ENCODE results near the gene SLC35E4. TPM values are rescaled to one million over a fixed set of nuclear protein-coding genes. Genes with fewer than 3 reads are reported as not detected.
"Not testable (repeated sequence)": the region's sequence is repeated elsewhere in the genome, so short reads cannot be mapped to it uniquely, and the experiment has no call there.

SLC35E4 gene
- total RNA-seq (14.5 TPM), polyA plus RNA-seq (1 to 10 TPM; 1.9 to 7.0 (median 4.1) TPM)

GRCh38 chr22:30635273-30636225, at the start of gene SLC35E4:
SLC35E4 (plus strand) TSS chr22:30635781; CDS start chr22:30636451, 670 bp downstream.
- Mint-ChIP-seq H3K36me3 (peaks cover 4% of the 10 kb centered on the region), H3K4me3 (peak within 1 kb of the TSS; percentile 90 to 97 (median 92)), H3K9me3 (peaks cover 0 to 3% (median 0%) of the 10 kb centered on the region in 7 donors), H3K27me3 (no peaks in the 10 kb centered on the region), H3K4me1 (peaks cover 0 to 38% (median 21%) of the 10 kb centered on the region in 4 donors), H3K27ac (peak within 1 kb of the TSS in 2 of 3 donors; percentile 92 to 93)
- ATAC-seq (ENCODE audit: low read depth in 2 of 2) (peak; percentile 82 to 85), DNase-seq (peak; percentile 92 to 94 (median 93))
- Histone ChIP-seq H3K27ac (ENCODE audit: insufficient read depth, low read length, poor library complexity, severe bottlenecking) (peak within 1 kb of the TSS; percentile 81), H3K4me1 (ENCODE audit: control insufficient read depth, insufficient read depth, low read length, poor library complexity, severe bottlenecking) (peaks cover 35% of the 10 kb centered on the region), H3K4me3 (ENCODE audit: low read depth, low read length) (peak within 1 kb of the TSS; percentile 55), H3K27me3 (ENCODE audit: control insufficient read depth, insufficient read depth, low read length) (no peaks in the 10 kb centered on the region), H3K9me3 (ENCODE audit: control insufficient read depth in 2 of 2, low read length in 2 of 2) (no peaks in the 10 kb centered on the region), H3K36me3 (ENCODE audit: control insufficient read depth, insufficient read depth, low read length) (no peaks in the 10 kb centered on the region)

GRCh38 chr22:30586414-30586813, 49.2 kb upstream of the SLC35E4 start:
- H3K4me3 Mint-ChIP-seq: peak overlapping the region in 1 of 4 donors; percentile 64
- H3K27ac Mint-ChIP-seq: no peak overlapping the region
- H3K36me3 Mint-ChIP-seq: peaks cover 35% of the 10 kb centered on the region
- DNase-seq (no peak), ATAC-seq (ENCODE audit: low read depth in 2 of 2) (no peak)
- Histone ChIP-seq H3K4me1 (ENCODE audit: control insufficient read depth, insufficient read depth, low read length, poor library complexity, severe bottlenecking) (peaks cover 16% of the 10 kb centered on the region), H3K27ac (ENCODE audit: insufficient read depth, low read length, poor library complexity, severe bottlenecking) (no peak overlapping the region), H3K9me3 (ENCODE audit: control insufficient read depth in 2 of 2, low read length in 2 of 2) (no peaks in the 10 kb centered on the region), H3K27me3 (ENCODE audit: control insufficient read depth, insufficient read depth, low read length) (no peaks in the 10 kb centered on the region), H3K36me3 (ENCODE audit: control insufficient read depth, insufficient read depth, low read length) (peaks cover 78% of the 10 kb centered on the region), H3K4me3 (ENCODE audit: low read depth, low read length) (no peak overlapping the region)
- H3K27me3 Mint-ChIP-seq: no peaks in the 10 kb centered on the region
- H3K9me3 Mint-ChIP-seq: peaks cover 0 to 2% (median 0%) of the 10 kb centered on the region in 7 donors
- H3K4me1 Mint-ChIP-seq: peaks cover 0 to 15% (median 0%) of the 10 kb centered on the region in 4 donors

- no peaks in the 10 kb centered on the region for H3K27me3 ChIP-seq (ENCODE audit: control insufficient read depth, insufficient read depth, low read length)
- Mint-ChIP-seq H3K27me3 (peaks cover 17% of the 10 kb centered on the region), H3K27ac (no peak overlapping the region), H3K36me3 (peaks cover 21% of the 10 kb centered on the region), H3K9me3 (no peaks in the 10 kb centered on the region), H3K4me1 (peaks cover 0 to 15% (median 0%) of the 10 kb centered on the region in 4 donors), H3K4me3 (no peak overlapping the region)
- peaks cover 34% of the 10 kb centered on the region for H3K36me3 ChIP-seq (ENCODE audit: control insufficient read depth, insufficient read depth, low read length)
- peak overlapping the region; percentile 97 for H3K4me3 ChIP-seq (ENCODE audit: low read depth, low read length)
- H3K27ac ChIP-seq (ENCODE audit: insufficient read depth, low read length, poor library complexity, severe bottlenecking): peak overlapping the region; percentile 91
- H3K9me3 ChIP-seq (ENCODE audit: control insufficient read depth in 2 of 2, low read length in 2 of 2): no peaks in the 10 kb centered on the region
- ATAC-seq (ENCODE audit: low read depth in 2 of 2): no peak
- peak in 1 of 3 donors; percentile 21 for DNase-seq
- H3K4me1 ChIP-seq (ENCODE audit: control insufficient read depth, insufficient read depth, low read length, poor library complexity, severe bottlenecking): peaks cover 21% of the 10 kb centered on the region
These were observed 44.4 kb upstream of the SLC35E4 start for GRCh38 chr22:30591191-30591587.

- Mint-ChIP-seq H3K4me3 (no peak within 1 kb of the TSS), H3K27ac (no peak within 1 kb of the TSS), H3K27me3 (peaks cover 17% of the 10 kb centered on the region), H3K9me3 (no peaks in the 10 kb centered on the region), H3K36me3 (peaks cover 16% of the 10 kb centered on the region), H3K4me1 (peaks cover 0 to 15% (median 0%) of the 10 kb centered on the region in 4 donors)
- Histone ChIP-seq H3K4me3 (ENCODE audit: low read depth, low read length) (peak within 1 kb of the TSS; percentile 97), H3K27ac (ENCODE audit: insufficient read depth, low read length, poor library complexity, severe bottlenecking) (peak within 1 kb of the TSS; percentile 91), H3K9me3 (ENCODE audit: control insufficient read depth in 2 of 2, low read length in 2 of 2) (no peaks in the 10 kb centered on the region), H3K4me1 (ENCODE audit: control insufficient read depth, insufficient read depth, low read length, poor library complexity, severe bottlenecking) (peaks cover 21% of the 10 kb centered on the region), H3K27me3 (ENCODE audit: control insufficient read depth, insufficient read depth, low read length) (no peaks in the 10 kb centered on the region), H3K36me3 (ENCODE audit: control insufficient read depth, insufficient read depth, low read length) (peaks cover 28% of the 10 kb centered on the region)
- peak; percentile 99 for ATAC-seq (ENCODE audit: low read depth in 2 of 2)
- peak; percentile 93 to 99 (median 98) for DNase-seq
These were observed 43.8 kb upstream of the SLC35E4 start, which contains the start of gene PES1 for GRCh38 chr22:30591588-30592359. PES1 (minus strand) TSS chr22:30591910; CDS start chr22:30591833, 77 bp downstream.

- peaks cover 12% of the 10 kb centered on the region for H3K36me3 Mint-ChIP-seq
- Histone ChIP-seq H3K4me3 (ENCODE audit: low read depth, low read length) (peak overlapping the region; percentile 55), H3K4me1 (ENCODE audit: control insufficient read depth, insufficient read depth, low read length, poor library complexity, severe bottlenecking) (peaks cover 21% of the 10 kb centered on the region), H3K36me3 (ENCODE audit: control insufficient read depth, insufficient read depth, low read length) (peaks cover 22% of the 10 kb centered on the region)
- H3K4me3 Mint-ChIP-seq; H3K27me3 ChIP-seq (ENCODE audit: control insufficient read depth, insufficient read depth, low read length); H3K27ac ChIP-seq (ENCODE audit: insufficient read depth, low read length, poor library complexity, severe bottlenecking); H3K9me3 Mint-ChIP-seq; ATAC-seq (ENCODE audit: low read depth in 2 of 2); H3K9me3 ChIP-seq (ENCODE audit: control insufficient read depth in 2 of 2, low read length in 2 of 2); DNase-seq; H3K27ac Mint-ChIP-seq: not testable (repeated sequence)
- H3K4me1 Mint-ChIP-seq: peaks cover 0 to 15% (median 0%) of the 10 kb centered on the region in 4 donors
- H3K27me3 Mint-ChIP-seq: peaks cover 17% of the 10 kb centered on the region
These were observed 43.2 kb upstream of the SLC35E4 start for GRCh38 chr22:30592360-30592713.

GRCh38 chr22:30596199-30596598, 39.4 kb upstream of the SLC35E4 start:
- DNase-seq: no peak
- H3K9me3 ChIP-seq (ENCODE audit: control insufficient read depth in 2 of 2, low read length in 2 of 2): no peaks in the 10 kb centered on the region
- no peak for ATAC-seq (ENCODE audit: low read depth in 2 of 2)
- Mint-ChIP-seq H3K9me3 (peaks cover 0 to 2% (median 0%) of the 10 kb centered on the region in 7 donors), H3K4me3 (no peak overlapping the region), H3K27me3 (peaks cover 21% of the 10 kb centered on the region), H3K27ac (no peak overlapping the region), H3K36me3 (no peaks in the 10 kb centered on the region), H3K4me1 (no peaks in the 10 kb centered on the region)
- no peak overlapping the region for H3K27ac ChIP-seq (ENCODE audit: insufficient read depth, low read length, poor library complexity, severe bottlenecking)
- H3K4me3 ChIP-seq (ENCODE audit: low read depth, low read length): no peak overlapping the region
- no peaks in the 10 kb centered on the region for H3K27me3 ChIP-seq (ENCODE audit: control insufficient read depth, insufficient read depth, low read length)
- H3K36me3 ChIP-seq (ENCODE audit: control insufficient read depth, insufficient read depth, low read length): no peaks in the 10 kb centered on the region
- peaks cover 7% of the 10 kb centered on the region for H3K4me1 ChIP-seq (ENCODE audit: control insufficient read depth, insufficient read depth, low read length, poor library complexity, severe bottlenecking)

GRCh38 chr22:30596886-30597285, 38.7 kb upstream of the SLC35E4 start:
- Mint-ChIP-seq H3K27me3 (peaks cover 23% of the 10 kb centered on the region), H3K4me1 (peaks cover 0 to under 1% (median 0%) of the 10 kb centered on the region in 4 donors), H3K36me3 (no peaks in the 10 kb centered on the region), H3K4me3 (no peak overlapping the region), H3K27ac (no peak overlapping the region), H3K9me3 (peaks cover 0 to 2% (median 0%) of the 10 kb centered on the region in 7 donors)
- H3K4me1 ChIP-seq (ENCODE audit: control insufficient read depth, insufficient read depth, low read length, poor library complexity, severe bottlenecking): no peaks in the 10 kb centered on the region
- ATAC-seq (ENCODE audit: low read depth in 2 of 2) (no peak), DNase-seq (no peak)
- H3K27me3 ChIP-seq (ENCODE audit: control insufficient read depth, insufficient read depth, low read length): no peaks in the 10 kb centered on the region
- H3K9me3 ChIP-seq (ENCODE audit: control insufficient read depth in 2 of 2, low read length in 2 of 2): no peaks in the 10 kb centered on the region
- H3K36me3 ChIP-seq (ENCODE audit: control insufficient read depth, insufficient read depth, low read length): no peaks in the 10 kb centered on the region
- H3K4me3 ChIP-seq (ENCODE audit: low read depth, low read length): no peak overlapping the region
- H3K27ac ChIP-seq (ENCODE audit: insufficient read depth, low read length, poor library complexity, severe bottlenecking): no peak overlapping the region
